ENCODE results near the gene FAM89A. TPM values are rescaled to one million over a fixed set of nuclear protein-coding genes. Genes with fewer than 3 reads are reported as not detected.

Gene FAM89A
- polyA plus RNA-seq (2013, experiment 1 of 4) = 2.7 TPM
- polyA plus RNA-seq (2013, experiment 2 of 4) = 3.6 TPM
- polyA plus RNA-seq (2013, experiment 3 of 4) = 5.2 TPM
- polyA plus RNA-seq (2013, experiment 4 of 4) = 5.8 TPM

- Histone ChIP-seq H3K9me3 (ENCODE audit: control insufficient read depth, low read length) (no peaks in the 10 kb centered on the region), H3K27me3 (ENCODE audit: control insufficient read depth, insufficient read depth, low read length, poor library complexity, severe bottlenecking) (peaks cover 84% of the 10 kb centered on the region), H3K27ac (ENCODE audit: insufficient read depth, low read depth, low read length, poor library complexity, severe bottlenecking) (no peak within 1 kb of the TSS), H3K36me3 (ENCODE audit: control insufficient read depth, insufficient read depth, low read length) (no peaks in the 10 kb centered on the region), H3K4me1 (ENCODE audit: control insufficient read depth, insufficient read depth, low read length) (peaks cover 5% of the 10 kb centered on the region), H3K4me3 (ENCODE audit: insufficient read depth, low read depth, low read length) (peak within 1 kb of the TSS; percentile 67)
- 3% methylated on average over 78 to 81 of the region's 82 CpGs for WGBS, 2 experiments
Observed at GRCh38 chr1:231040019-231040799, at the start of gene FAM89A. Gene FAM89A (minus strand): TSS chr1:231040254. CDS start chr1:231040211, 43 bp downstream.

GRCh38 chr1:231084353-231084752 is 44.3 kb upstream of the FAM89A start:
- Histone ChIP-seq H3K27ac (ENCODE audit: insufficient read depth, low read depth, low read length, poor library complexity, severe bottlenecking) (no peak overlapping the region), H3K4me1 (ENCODE audit: control insufficient read depth, insufficient read depth, low read length) (no peaks in the 10 kb centered on the region), H3K27me3 (ENCODE audit: control insufficient read depth, insufficient read depth, low read length, poor library complexity, severe bottlenecking) (no peaks in the 10 kb centered on the region), H3K36me3 (ENCODE audit: control insufficient read depth, insufficient read depth, low read length) (no peaks in the 10 kb centered on the region), H3K9me3 (ENCODE audit: control insufficient read depth, low read length) (no peaks in the 10 kb centered on the region), H3K4me3 (ENCODE audit: insufficient read depth, low read depth, low read length) (no peak overlapping the region)
- 81 to 85% methylated on average over 5 of the region's 5 CpGs for WGBS, 2 experiments

DNA sequence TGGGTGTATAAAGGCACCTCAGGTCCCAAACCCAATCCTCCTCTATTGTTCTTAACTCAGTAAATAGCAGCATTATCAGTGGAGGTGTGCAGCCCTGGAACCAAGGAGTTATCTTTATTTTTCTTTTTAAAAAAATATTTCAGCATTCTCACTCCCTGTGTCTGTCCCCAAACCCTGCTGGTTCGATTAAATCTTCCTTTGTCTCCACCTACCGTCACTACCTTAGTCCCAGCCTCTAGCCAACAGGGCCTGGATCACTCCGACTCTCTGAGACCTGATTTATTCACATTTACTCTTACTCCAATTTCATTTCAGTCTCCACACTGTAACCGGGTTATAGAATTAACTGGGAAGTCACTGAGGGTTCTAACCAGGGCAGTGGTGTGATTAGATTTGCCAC is 39.1 kb upstream of the FAM89A start:
- Histone ChIP-seq H3K36me3 (ENCODE audit: control insufficient read depth, insufficient read depth, low read length) (no peaks in the 10 kb centered on the region), H3K27ac (ENCODE audit: insufficient read depth, low read depth, low read length, poor library complexity, severe bottlenecking) (no peak overlapping the region), H3K4me3 (ENCODE audit: insufficient read depth, low read depth, low read length) (no peak overlapping the region), H3K4me1 (ENCODE audit: control insufficient read depth, insufficient read depth, low read length) (no peaks in the 10 kb centered on the region), H3K9me3 (ENCODE audit: control insufficient read depth, low read length) (no peaks in the 10 kb centered on the region), H3K27me3 (ENCODE audit: control insufficient read depth, insufficient read depth, low read length, poor library complexity, severe bottlenecking) (no peaks in the 10 kb centered on the region)
- 85 to 86% methylated on average over 4 of the region's 4 CpGs for WGBS, 2 experiments

DNA sequence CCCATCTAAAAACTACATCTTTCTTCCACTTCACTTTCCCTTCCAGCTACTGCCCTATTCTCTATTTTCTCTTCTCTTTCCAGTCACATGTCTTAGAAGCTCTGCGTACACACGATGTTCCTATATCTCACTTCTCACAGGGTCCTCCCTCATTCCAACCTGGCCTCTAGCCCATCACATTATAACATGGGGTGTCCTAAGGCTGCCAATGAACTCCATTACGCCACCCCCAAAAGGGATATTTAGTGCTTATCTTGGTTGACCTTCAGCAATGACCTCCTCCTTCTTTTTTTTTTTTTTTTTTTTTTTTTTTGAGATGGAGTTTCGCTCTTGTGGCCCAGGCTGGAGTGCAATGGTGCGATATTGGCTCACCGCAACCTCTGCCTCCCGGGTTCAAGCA is 38.2 kb upstream of the FAM89A start:
- H3K27me3 ChIP-seq (ENCODE audit: control insufficient read depth, insufficient read depth, low read length, poor library complexity, severe bottlenecking) = no peaks in the 10 kb centered on the region
- no peaks in the 10 kb centered on the region for H3K36me3 ChIP-seq (ENCODE audit: control insufficient read depth, insufficient read depth, low read length)
- no peaks in the 10 kb centered on the region for H3K9me3 ChIP-seq (ENCODE audit: control insufficient read depth, low read length)
- H3K4me3 ChIP-seq (ENCODE audit: insufficient read depth, low read depth, low read length) = no peak overlapping the region
- H3K4me1 ChIP-seq (ENCODE audit: control insufficient read depth, insufficient read depth, low read length) = no peaks in the 10 kb centered on the region
- WGBS, 2 experiments = 89 to 94% methylated on average over 7 of the region's 7 CpGs
- no peak overlapping the region for H3K27ac ChIP-seq (ENCODE audit: insufficient read depth, low read depth, low read length, poor library complexity, severe bottlenecking)

DNA sequence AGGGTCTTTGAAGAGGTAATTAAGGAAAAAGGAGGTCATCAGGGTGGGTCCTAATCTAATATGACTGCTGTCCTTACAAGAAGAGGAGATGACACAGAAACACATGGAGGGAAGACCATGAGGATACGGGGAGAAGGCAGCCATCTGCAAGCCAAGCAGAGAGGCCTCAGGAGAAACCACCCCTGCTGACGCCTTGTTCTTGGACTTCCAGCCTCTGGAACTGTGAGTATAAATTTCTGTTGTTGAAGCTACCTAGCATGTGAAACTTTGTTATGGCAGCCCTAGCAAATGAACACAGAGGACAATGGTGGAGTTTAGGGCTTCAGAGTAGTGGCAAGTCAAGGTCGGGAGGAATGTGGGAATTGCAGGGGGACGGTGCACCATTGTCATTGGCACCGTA is 36.7 kb upstream of the FAM89A start:
- no peaks in the 10 kb centered on the region for H3K36me3 ChIP-seq (ENCODE audit: control insufficient read depth, insufficient read depth, low read length)
- H3K4me3 ChIP-seq (ENCODE audit: insufficient read depth, low read depth, low read length) = no peak overlapping the region
- no peaks in the 10 kb centered on the region for H3K27me3 ChIP-seq (ENCODE audit: control insufficient read depth, insufficient read depth, low read length, poor library complexity, severe bottlenecking)
- H3K27ac ChIP-seq (ENCODE audit: insufficient read depth, low read depth, low read length, poor library complexity, severe bottlenecking) = no peak overlapping the region
- no peaks in the 10 kb centered on the region for H3K4me1 ChIP-seq (ENCODE audit: control insufficient read depth, insufficient read depth, low read length)
- WGBS, 2 experiments = 86% methylated on average over 5 of the region's 5 CpGs
- no peaks in the 10 kb centered on the region for H3K9me3 ChIP-seq (ENCODE audit: control insufficient read depth, low read length)

DNA sequence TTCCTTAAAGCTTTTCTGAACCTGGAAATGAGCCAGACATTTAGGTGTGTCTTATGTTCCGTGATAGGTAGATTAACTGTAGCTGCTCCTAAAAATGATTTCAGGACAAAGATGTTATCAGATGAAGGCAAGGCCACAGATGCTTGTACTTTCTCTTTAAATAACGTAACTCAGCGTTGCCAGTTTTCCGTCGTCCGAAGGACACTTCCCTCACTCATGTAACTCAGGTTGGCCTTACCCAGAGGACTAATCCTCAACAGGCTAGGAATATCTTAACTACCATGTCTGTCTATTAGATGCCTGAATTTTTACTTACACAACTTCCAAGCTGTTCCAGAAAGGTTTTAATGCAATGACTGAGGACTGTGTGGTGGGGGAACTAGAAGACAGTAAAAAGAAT is 35.4 kb upstream of the FAM89A start:
- H3K9me3 ChIP-seq (ENCODE audit: control insufficient read depth, low read length) = no peaks in the 10 kb centered on the region

DNA sequence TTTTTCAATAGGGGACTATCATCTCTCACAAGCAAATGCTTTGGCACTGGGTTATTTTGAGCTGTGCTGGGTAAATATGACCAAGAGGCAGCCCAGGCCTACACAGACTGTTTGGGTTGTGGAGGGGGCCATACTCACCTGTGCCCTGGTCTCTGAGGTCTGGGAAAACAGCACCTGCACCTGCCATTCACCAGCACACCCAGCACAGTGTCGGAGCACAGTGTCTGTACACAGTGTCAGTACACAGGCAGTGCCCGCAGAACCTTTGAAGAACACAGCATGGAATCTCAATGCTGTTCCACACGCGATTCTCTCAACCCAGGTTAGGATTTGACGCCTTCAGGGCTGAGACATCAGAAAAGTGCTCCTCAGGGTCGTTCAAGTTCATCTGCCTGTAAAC is 35.0 kb upstream of the FAM89A start:
- no peaks in the 10 kb centered on the region for H3K27me3 ChIP-seq (ENCODE audit: control insufficient read depth, insufficient read depth, low read length, poor library complexity, severe bottlenecking)
- H3K9me3 ChIP-seq (ENCODE audit: control insufficient read depth, low read length) = no peaks in the 10 kb centered on the region
- no peak overlapping the region for H3K27ac ChIP-seq (ENCODE audit: insufficient read depth, low read depth, low read length, poor library complexity, severe bottlenecking)
- peaks cover 3% of the 10 kb centered on the region for H3K4me1 ChIP-seq (ENCODE audit: control insufficient read depth, insufficient read depth, low read length)
- H3K4me3 ChIP-seq (ENCODE audit: insufficient read depth, low read depth, low read length) = no peak overlapping the region
- no peaks in the 10 kb centered on the region for H3K36me3 ChIP-seq (ENCODE audit: control insufficient read depth, insufficient read depth, low read length)
- 90 to 92% methylated on average over 6 of the region's 6 CpGs for WGBS, 2 experiments

More for the DNA sequence above, 35.4 kb upstream of the FAM89A start:
- WGBS, 2 experiments = 83 to 87% methylated on average over 6 of the region's 6 CpGs
- no peaks in the 10 kb centered on the region for H3K36me3 ChIP-seq (ENCODE audit: control insufficient read depth, insufficient read depth, low read length)
- H3K27me3 ChIP-seq (ENCODE audit: control insufficient read depth, insufficient read depth, low read length, poor library complexity, severe bottlenecking) = no peaks in the 10 kb centered on the region
- H3K4me3 ChIP-seq (ENCODE audit: insufficient read depth, low read depth, low read length) = no peak overlapping the region
- peaks cover 3% of the 10 kb centered on the region for H3K4me1 ChIP-seq (ENCODE audit: control insufficient read depth, insufficient read depth, low read length)
- H3K27ac ChIP-seq (ENCODE audit: insufficient read depth, low read depth, low read length, poor library complexity, severe bottlenecking) = no peak overlapping the region

GRCh38 chr1:231074046-231074445 is 34.0 kb upstream of the FAM89A start:
- whole genome bisulfite sequencing, 2 experiments = 90 to 100% methylated on average over 2 of the region's 2 CpGs
- Histone ChIP-seq H3K27me3 (ENCODE audit: control insufficient read depth, insufficient read depth, low read length, poor library complexity, severe bottlenecking) (no peaks in the 10 kb centered on the region), H3K4me1 (ENCODE audit: control insufficient read depth, insufficient read depth, low read length) (peaks cover 3% of the 10 kb centered on the region), H3K27ac (ENCODE audit: insufficient read depth, low read depth, low read length, poor library complexity, severe bottlenecking) (no peak overlapping the region), H3K4me3 (ENCODE audit: insufficient read depth, low read depth, low read length) (no peak overlapping the region), H3K36me3 (ENCODE audit: control insufficient read depth, insufficient read depth, low read length) (no peaks in the 10 kb centered on the region), H3K9me3 (ENCODE audit: control insufficient read depth, low read length) (no peaks in the 10 kb centered on the region)

- H3K9me3 ChIP-seq (ENCODE audit: control insufficient read depth, low read length) = no peaks in the 10 kb centered on the region
- H3K4me3 ChIP-seq (ENCODE audit: insufficient read depth, low read depth, low read length) = no peak overlapping the region
- peaks cover 3% of the 10 kb centered on the region for H3K4me1 ChIP-seq (ENCODE audit: control insufficient read depth, insufficient read depth, low read length)
- 95 to 98% methylated on average over 3 of the region's 3 CpGs for whole genome bisulfite sequencing, 2 experiments
- no peak overlapping the region for H3K27ac ChIP-seq (ENCODE audit: insufficient read depth, low read depth, low read length, poor library complexity, severe bottlenecking)
- H3K27me3 ChIP-seq (ENCODE audit: control insufficient read depth, insufficient read depth, low read length, poor library complexity, severe bottlenecking) = no peaks in the 10 kb centered on the region
- H3K36me3 ChIP-seq (ENCODE audit: control insufficient read depth, insufficient read depth, low read length) = no peaks in the 10 kb centered on the region
Observed at GRCh38 chr1:231073331-231073730, 33.3 kb upstream of the FAM89A start.

DNA sequence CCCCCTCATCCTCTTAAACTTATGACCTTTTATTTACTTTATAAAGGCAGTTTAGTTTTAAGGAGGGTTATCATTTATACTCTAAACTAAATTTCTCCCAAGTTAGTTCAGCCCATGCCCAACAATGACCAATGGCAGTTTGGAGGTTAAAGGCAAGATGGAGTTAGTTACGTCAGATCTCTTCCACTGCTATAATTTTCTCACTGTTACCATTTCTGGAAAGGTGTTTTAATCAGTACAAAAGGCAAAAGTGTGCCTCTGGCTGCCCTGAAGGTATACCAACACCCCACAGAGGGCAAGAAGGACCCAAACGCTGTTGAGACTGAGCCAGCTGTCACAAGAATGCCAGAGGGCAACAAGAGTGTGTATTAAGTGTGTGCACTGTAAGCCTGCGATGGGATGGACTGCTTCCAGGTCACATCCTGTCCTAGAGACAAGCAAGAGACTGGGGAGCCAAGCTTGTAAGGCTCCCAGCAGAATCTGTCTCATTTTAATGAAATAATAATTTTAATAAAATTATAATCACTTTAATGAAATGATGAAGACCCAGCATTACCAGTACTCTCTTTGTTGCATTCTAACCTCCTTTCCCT is 32.5 kb upstream of the FAM89A start:
- Histone ChIP-seq H3K4me1 (ENCODE audit: control insufficient read depth, insufficient read depth, low read length) (peaks cover 3% of the 10 kb centered on the region), H3K27ac (ENCODE audit: insufficient read depth, low read depth, low read length, poor library complexity, severe bottlenecking) (no peak overlapping the region), H3K4me3 (ENCODE audit: insufficient read depth, low read depth, low read length) (no peak overlapping the region), H3K27me3 (ENCODE audit: control insufficient read depth, insufficient read depth, low read length, poor library complexity, severe bottlenecking) (no peaks in the 10 kb centered on the region), H3K9me3 (ENCODE audit: control insufficient read depth, low read length) (no peaks in the 10 kb centered on the region), H3K36me3 (ENCODE audit: control insufficient read depth, insufficient read depth, low read length) (no peaks in the 10 kb centered on the region)
- WGBS, 2 experiments = 89 to 98% methylated on average over 3 of the region's 3 CpGs
